Tibial nerve (tissue), 3 donors: Measurements from ENCODE around the gene MTFMT.

Experiments
- POLR2A ChIP-seq, 2 donors: fragments of 450-650 bp; IDR thresholded peaks; one replicate each; pipeline ENCODE4 v1.6.1; 2017; ENCODE audit warnings: antibody characterized with exemption in 2 of 2, mild to moderate bottlenecking in 2 of 2, moderate library complexity in 2 of 2
- TF ChIP-seq, protein P1 (sequence below), 5 experiments: fragments of 200-600 bp in 3 of 5; fragments of 450-650 bp in 2 of 5; sonication (generic) in 3 of 5; IDR thresholded peaks; one replicate each; pipeline ENCODE4 v1.5.1; 2016 to 2019; ENCODE audit warnings: antibody characterized with exemption in 5 of 5, mild to moderate bottlenecking in 3 of 5, moderate library complexity in 2 of 5

DNA sequence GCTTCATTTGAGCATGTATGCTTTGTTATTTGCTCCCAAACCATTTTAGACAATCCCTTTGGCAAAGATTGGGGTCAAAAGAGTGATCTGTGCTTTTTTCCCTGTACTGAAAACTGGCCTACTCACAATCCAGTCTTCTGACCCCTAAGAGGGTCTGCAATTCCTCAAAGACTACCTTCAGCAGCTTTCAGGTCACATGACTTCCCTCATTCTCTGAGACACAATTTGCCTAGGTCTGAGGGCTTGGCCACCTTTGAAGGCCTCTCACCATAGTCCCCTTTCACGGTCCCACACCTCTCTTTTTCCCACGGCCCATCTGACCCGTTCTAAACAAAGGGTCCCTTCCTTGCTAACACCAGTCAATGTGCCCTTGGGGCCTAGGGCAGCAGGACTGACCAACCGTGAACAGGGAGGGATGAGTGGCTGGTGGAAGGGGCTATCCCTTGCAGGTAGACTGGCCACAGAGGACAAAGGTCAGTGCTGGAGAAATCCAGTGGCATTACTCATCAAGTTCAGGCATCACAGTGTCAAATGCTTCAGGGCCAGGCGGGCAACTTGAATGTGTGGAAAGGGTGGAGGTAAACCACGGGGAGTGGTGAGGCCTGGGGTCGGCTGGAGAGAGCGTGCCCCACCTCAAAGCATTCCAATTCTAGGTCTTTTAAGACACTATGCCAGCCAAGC is 27.6 kb upstream of the MTFMT start:
- TF ChIP-seq, protein P1, sequence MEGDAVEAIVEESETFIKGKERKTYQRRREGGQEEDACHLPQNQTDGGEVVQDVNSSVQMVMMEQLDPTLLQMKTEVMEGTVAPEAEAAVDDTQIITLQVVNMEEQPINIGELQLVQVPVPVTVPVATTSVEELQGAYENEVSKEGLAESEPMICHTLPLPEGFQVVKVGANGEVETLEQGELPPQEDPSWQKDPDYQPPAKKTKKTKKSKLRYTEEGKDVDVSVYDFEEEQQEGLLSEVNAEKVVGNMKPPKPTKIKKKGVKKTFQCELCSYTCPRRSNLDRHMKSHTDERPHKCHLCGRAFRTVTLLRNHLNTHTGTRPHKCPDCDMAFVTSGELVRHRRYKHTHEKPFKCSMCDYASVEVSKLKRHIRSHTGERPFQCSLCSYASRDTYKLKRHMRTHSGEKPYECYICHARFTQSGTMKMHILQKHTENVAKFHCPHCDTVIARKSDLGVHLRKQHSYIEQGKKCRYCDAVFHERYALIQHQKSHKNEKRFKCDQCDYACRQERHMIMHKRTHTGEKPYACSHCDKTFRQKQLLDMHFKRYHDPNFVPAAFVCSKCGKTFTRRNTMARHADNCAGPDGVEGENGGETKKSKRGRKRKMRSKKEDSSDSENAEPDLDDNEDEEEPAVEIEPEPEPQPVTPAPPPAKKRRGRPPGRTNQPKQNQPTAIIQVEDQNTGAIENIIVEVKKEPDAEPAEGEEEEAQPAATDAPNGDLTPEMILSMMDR (IDR thresholded peaks at IDR 0.05): no peak
- no peak for TF ChIP-seq POLR2A (IDR thresholded peaks at IDR 0.05)
